Stimulated activated naive CD4-positive, alpha-beta T cell treated with Interleukin-2 at 50 U/mL for 16 hours (primary cell): ENCODE data around the gene ARL15.
A peak's percentile ranks its signal among the peaks of the same experiment; 100 is the strongest.

Experiments
- DNase-seq: peaks from one replicate; lab custom pipeline; 2025; lab: John Stamatoyannopoulos, UW

The ARL15 gene

GRCh38 chr5:54247226-54247625, 63.1 kb downstream of the ARL15 start:
- DNase-seq = no peak

DNA sequence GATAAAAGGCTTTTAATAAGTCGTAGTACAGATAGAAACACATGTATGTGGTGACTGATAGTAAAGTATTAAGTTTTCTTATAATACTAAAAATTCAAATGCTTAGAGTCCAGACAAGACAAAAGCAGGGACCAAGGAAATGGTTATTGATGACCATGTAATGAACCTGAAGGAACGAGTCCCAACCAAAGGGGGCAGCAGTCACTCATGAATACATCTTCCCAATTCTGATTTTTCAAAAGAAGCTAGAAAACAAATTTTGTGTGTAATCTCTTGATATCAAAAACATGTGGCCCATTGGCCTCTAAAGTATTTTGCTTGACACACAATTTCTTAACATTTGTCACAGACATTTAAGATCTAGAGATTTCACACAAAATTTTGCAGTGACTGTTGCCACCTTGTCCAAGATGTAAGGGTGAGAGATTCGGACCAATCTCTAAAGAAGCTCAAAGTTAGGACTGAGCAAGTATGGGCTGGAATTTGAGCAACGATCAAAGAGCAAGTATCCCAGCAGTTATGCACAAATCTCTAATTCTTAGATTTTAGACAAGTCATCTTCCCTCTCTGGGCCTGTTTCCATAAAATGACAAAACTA, 66.8 kb downstream of the ARL15 start:
- no peak for DNase-seq

DNA sequence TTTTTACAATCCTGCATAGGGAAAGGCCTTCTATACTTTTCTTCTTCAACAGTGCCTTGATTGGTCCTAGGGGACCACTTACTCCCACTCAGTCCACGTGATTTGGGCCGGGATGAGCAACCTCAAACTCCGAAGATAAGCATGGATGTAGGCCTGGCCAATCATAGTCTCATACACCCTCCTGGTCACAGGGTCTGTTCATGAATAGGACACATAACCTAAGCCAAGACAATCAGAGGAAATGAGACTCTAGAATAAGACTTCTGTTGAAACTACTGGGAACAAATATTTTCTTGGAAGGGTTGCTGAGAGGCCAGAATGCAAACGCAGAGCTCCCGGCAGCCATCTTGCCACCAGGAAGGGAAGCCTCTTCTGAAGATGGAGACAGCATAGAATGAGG, 68.1 kb downstream of the ARL15 start:
- DNase-seq = no peak

GRCh38 chr5:54234304-54234933, 76.0 kb downstream of the ARL15 start:
- no peak for DNase-seq

GRCh38 chr5:54230936-54231685, 79.3 kb downstream of the ARL15 start:
- DNase-seq = no peak

DNA sequence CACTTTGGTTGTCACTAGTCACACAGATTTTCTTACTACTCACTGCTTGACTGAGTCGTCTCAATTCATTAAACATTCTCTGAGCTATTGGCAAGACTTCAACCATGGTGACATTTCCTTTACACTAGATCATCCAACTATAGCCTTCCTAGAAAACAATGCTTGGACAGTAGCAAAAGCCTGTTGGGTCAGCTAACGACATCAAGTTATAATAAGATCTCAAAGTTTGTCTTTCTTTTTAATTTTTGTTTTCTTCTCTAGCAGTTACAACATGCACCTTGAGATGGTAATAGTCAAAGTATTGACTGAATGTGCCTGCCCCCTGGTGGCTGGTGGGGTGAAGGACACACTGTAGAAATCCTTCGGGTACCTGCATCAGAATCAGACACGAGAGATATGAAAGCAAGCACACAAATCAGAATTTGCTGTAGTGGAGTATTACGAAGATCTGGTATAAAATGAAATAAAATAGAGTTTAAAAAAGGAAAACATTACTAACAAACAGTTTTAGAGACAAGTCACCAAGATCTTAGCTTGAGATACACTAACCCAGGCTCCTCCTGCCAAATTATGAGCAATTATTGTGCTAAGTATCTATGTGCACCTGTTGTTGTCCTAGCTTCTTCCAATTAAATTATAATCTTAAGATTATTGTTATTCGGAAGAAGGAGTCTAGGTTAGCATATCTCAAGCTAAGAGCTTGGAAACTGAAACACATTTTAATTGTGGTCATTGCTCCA, 81.2 kb downstream of the ARL15 start:
- DNase-seq = peak; percentile 59

DNA sequence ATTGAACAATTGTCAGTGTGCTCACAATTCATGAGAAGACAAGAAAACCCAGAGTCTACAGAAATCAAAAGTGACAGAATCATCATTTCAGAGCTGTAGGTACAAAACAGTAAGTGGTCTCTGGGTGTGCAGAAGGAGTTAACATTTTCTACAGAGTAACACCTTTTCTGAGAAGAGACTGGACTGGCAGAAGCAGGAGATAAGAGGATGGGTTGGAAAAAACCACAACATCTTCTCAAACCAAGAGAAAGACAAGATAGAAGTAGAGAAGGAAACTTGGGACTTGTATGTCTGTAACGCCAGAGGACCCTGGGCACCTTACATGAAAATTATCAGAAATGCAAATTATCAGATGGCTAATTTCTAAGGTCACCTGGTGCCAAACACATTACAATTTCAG, 82.6 kb downstream of the ARL15 start:
- DNase-seq = no peak

GRCh38 chr5:54227109-54227508, 83.3 kb downstream of the ARL15 start:
- no peak for DNase-seq

DNA sequence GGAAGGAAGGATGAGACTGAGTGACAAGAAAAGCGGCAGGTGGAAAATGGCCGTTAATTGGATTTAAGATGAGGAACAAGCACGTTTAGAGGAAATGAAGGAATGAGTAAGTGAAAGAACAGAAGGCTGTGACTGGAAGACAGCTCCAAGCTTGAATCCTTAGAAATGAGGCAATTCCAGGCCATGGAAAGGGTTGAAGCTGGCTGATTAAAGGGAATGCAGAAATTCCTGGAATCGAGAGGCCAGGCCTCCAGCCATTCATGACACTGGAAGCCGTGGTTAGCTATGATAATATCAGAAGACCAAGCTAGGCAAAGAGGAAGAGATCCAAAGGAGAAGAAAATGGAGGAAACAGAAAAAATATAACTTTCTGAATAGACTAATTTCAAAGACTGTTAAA, 84.2 kb downstream of the ARL15 start:
- no peak for DNase-seq

GRCh38 chr5:54224103-54224826, 86.1 kb downstream of the ARL15 start:
- no peak for DNase-seq

- DNase-seq = no peak
These were observed 88.0 kb downstream of the ARL15 start for GRCh38 chr5:54222336-54222735.

- no peak for DNase-seq
These were observed 89.2 kb downstream of the ARL15 start for GRCh38 chr5:54221135-54221534.

GRCh38 chr5:54220230-54221040, 89.9 kb downstream of the ARL15 start:
- no peak for DNase-seq

DNA sequence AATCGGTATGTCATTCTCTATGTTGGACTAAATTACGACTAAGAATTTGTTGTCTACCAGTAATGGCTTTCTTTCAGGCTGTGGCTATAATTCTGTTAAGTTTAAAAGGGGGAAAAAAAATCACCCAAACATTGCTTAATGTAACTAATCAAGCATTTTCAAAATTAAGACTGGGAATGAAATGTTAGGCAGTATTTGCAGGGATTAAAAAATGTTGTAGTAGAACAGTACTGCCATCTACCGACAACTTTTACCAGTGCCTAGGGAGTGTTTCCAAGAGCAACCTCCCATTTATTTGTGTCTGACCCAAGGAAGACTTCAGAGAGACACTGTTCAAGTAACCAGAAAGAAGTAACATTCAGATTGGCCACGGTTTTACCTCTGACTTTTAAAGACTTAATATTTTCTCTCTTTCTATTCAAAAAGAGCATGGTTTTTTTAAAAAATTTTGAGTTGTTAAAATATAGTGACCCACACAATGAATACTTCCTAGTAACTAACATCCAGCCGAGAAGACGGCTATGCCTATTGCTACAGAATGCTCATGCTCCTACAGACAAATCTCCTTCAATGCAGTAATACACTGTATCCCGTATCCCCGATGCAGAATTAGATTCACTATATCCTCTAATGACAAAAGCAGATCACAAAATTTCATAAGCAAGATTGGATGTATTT, 92.4 kb downstream of the ARL15 start:
- DNase-seq = no peak

DNA sequence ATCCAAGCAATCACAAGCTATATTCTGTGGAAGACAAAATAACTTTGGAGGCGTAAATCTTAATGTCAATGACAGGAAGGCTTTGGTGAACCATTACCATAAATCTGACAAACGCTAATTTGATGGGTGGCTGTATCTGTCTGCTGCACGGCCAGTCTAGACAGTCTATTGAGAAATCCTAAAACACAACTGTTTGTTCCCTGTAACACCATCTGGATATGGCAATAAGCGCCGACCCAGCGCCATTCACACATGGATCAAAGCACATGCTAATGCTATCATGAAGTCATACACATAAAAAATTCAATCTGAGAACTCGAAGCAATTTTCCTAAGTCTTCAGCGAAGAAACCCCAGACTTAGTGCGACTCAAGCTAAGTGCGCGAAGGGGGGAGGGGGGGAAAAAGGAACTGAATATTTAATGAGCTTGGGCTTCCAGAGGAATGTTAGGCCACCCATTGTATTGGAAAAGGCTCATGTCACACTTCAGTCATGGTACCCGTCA, 95.1 kb downstream of the ARL15 start:
- no peak for DNase-seq

DNA sequence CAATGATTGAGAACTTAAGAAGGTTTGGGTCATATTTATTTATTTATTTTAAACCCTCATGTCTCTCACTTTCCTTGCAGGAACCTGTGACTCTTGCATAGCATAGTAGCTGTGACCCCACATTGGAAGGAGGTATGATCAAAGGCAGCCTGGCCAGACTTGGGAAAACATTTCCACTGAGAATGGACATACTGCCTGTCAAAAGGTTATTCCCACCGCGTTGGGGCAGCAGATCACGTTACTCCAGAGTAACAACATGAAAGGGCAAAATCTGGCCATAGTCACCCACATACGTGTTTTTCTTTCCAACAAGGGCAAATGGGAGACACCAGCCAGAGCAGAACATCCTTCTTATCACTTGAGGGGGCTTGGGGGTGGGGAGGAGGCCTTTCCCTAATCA, 95.7 kb downstream of the ARL15 start:
- no peak for DNase-seq

DNA sequence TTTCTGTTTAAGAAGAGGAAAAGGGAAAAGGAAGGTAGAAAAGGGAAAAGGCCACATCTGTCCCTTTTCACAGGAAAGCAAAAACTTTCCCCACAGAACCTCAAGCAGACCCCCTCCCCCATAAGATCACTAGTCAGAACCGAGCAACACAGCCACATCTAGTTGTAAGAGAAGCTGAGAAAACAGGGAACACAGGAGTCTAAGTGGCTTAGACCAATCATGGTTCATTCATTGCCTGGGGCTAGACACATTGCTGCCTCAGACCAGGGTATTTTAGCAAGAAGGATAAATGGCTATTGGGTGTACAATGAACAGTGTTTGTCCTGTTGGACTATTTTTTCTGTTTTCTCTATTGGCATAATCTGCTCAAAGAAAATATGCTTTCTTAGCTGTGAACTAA, 98.0 kb downstream of the ARL15 start:
- DNase-seq = no peak

DNA sequence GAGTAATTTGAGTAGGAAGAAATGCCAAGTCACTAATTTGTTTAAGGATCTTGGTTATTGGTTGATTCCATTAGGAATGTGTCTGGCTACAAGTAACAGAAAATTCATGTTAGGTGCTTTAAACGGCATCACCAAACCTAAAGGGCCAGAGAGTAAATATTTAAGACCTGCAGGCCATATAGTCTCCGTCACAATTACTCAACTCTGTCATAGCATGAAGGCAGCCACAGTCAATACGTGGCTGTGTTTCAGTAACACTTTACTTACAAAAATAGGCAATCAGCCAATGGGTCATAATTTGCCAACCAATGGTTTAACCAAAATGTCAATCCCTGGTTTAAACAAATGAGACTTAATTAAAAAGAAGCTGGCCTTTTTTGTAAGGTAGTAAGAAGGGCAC, 98.5 kb downstream of the ARL15 start:
- no peak for DNase-seq

- no peak for DNase-seq
These were observed 102.8 kb downstream of the ARL15 start for GRCh38 chr5:54207566-54207965.

DNA sequence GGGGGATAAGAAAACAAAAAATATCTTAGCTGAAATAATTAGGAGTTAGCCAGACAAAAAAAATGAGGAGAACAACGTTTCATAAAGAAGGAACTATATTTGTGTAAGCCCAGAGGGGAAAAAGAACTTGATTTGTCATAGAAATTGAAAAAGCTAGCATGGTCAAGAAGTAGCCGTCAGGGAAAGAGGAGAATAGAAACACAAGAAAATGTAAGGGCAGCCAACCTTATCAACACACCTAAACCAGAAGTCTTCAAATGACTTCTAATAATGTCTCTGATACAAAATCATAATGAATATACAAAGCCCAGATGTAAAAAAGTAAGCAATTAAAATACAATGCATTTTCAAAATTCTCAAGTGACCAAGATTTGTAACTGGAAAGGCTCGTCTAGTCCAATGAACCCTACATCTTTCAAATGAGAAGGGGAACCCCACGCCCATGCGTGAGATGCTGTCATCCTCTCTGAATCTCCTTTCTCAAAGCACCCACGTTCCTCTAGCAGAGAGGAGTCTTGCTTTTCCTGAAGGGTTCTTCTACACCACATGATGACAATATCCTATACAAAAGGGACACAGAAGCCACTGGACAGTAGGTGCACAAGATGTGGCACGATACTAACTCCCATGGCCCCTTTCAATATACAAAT, 103.7 kb downstream of the ARL15 start:
- no peak for DNase-seq
